GM19240 (cell line): Measurements from ENCODE around the gene VPS26A.

Source experiments
- DNase-seq: peaks from one replicate; pipeline ENCODE4 v3.0.0; 2011; ENCODE audit warnings: low spot score; ENCODE audit not compliant: insufficient read length

VPS26A gene

DNA sequence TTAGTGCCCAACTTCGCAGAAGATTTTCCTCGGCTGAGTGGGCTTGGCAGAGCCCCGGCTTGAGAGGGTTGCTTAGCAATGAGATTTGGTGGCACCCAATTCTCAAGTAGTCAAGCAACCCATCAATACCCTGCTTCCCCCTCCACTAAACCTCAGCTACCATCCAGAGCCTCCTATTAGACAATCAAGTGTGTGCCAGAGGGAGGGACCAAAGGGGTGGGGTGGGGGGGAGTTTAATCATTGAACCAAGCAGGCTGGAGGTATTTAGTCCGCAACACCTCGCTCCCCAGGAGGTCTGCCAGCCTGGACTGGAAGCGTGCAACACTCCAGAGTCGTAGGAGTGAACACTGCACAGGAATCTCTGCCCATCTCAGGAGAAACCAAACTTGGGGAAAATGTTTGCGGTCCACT, 96.1 kb downstream of the VPS26A start, which contains the start of gene HKDC1:
TSS of gene HKDC1 (plus strand) at position 292 of the 411 bp plus-strand sequence. CDS start at position 396, 104 bp downstream.
- DNase-seq, result no peak

- DNase-seq, result no peak
These were observed 96.5 kb downstream of the VPS26A start for GRCh38 chr10:69220507-69220906.
